ENCODE data around the gene FBL.

FBL gene

GRCh38 chr19:39864118-39864517, 17.9 kb upstream of the FBL start:
- no peak for DNase-seq (ENCODE audit: extremely low read depth, low read depth)
- TF ChIP-seq, protein P1, sequence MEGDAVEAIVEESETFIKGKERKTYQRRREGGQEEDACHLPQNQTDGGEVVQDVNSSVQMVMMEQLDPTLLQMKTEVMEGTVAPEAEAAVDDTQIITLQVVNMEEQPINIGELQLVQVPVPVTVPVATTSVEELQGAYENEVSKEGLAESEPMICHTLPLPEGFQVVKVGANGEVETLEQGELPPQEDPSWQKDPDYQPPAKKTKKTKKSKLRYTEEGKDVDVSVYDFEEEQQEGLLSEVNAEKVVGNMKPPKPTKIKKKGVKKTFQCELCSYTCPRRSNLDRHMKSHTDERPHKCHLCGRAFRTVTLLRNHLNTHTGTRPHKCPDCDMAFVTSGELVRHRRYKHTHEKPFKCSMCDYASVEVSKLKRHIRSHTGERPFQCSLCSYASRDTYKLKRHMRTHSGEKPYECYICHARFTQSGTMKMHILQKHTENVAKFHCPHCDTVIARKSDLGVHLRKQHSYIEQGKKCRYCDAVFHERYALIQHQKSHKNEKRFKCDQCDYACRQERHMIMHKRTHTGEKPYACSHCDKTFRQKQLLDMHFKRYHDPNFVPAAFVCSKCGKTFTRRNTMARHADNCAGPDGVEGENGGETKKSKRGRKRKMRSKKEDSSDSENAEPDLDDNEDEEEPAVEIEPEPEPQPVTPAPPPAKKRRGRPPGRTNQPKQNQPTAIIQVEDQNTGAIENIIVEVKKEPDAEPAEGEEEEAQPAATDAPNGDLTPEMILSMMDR (IDR thresholded peaks at IDR 0.05; ENCODE audit: low read depth, low read length) = no peak

GRCh38 chr19:39858541-39858940, 12.4 kb upstream of the FBL start:
- no peak for DNase-seq (ENCODE audit: extremely low read depth, low read depth)
- TF ChIP-seq, protein P1 (IDR thresholded peaks at IDR 0.05; ENCODE audit: low read depth, low read length) = no peak

DNA sequence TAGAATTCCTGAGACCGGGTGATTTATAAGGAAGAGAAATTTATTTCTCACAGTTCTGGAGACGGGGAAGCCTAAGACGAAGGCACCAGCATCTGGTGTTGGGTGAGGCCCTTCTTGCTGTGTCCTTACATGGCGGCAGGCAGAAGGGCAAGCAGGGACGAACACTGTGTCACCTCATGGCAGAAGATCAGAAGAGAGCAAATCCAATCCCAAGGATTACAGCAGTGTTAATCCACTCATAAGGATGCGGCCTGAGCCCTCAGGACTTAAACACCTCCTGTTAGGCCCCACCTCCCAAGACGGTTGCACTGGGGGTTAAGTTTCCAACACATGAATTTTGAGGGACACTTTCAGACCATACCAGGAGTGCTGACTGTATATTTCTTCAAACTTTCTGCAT, 6.7 kb upstream of the FBL start:
- no peak for DNase-seq (ENCODE audit: extremely low read depth, low read depth)
- TF ChIP-seq, protein P1 (IDR thresholded peaks at IDR 0.05; ENCODE audit: low read depth, low read length) = no peak

- no peak for DNase-seq (ENCODE audit: extremely low read depth, low read depth)
- TF ChIP-seq, protein P1 (IDR thresholded peaks at IDR 0.05; ENCODE audit: low read depth, low read length) = no peak
Measured at GRCh38 chr19:39850892-39851291, 4.7 kb upstream of the FBL start.

DNA sequence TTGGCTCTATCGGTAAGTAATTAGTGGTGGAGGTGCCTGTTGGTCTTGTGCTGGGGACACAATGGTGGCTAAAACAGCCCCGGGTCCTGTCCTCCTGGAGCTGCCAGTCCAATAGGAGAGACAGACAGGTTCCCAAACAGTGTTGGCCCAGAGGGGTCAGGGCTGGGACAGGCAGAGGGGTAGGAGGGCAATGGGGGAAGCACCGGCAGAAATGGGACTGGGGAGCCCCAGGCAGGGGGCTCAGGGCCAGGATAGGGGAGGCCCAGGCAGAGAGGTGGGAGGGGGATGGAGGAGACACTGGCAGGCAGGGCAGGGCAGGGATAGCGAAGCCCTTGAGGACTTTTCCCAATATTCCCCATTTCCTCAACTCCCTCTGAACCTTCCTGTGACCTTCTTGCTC, 2.2 kb upstream of the FBL start:
- no peak for DNase-seq (ENCODE audit: extremely low read depth, low read depth)
- TF ChIP-seq, protein P1 (IDR thresholded peaks at IDR 0.05; ENCODE audit: low read depth, low read length) = no peak

DNA sequence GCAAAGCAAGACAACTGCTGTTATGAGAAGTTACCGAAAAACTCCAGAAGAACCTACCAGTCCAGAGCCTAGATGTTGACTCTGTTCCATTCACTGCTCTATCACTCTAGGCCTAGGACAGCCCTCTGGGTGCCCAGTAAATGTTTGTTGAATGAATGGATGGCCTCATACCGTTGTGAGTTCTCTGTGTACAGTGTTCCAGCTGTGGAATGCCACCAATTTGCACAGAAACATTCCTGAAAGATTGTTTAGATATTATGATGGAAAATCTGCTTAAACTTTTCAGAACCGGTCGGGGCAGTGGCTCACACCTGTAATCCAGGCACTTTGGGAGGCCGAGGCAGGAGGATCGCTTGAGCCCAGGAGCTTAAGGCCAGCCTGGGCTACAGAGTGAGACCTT, 1.3 kb upstream of the FBL start:
- TF ChIP-seq, protein P1 (IDR thresholded peaks at IDR 0.05; ENCODE audit: low read depth, low read length) = no peak
- no peak for DNase-seq (ENCODE audit: extremely low read depth, low read depth)

GRCh38 chr19:39846678-39847486, 703 bp upstream of the FBL start:
- no peak for DNase-seq (ENCODE audit: extremely low read depth, low read depth)
- TF ChIP-seq, protein P1 (IDR thresholded peaks at IDR 0.05; ENCODE audit: low read depth, low read length) = no peak

Measured in AG09319 (cell line).